ENCODE results near the gene CLN3. TPM values are rescaled to one million over a fixed set of nuclear protein-coding genes. Genes with fewer than 3 reads are reported as not detected.

The CLN3 gene
- total and polyA plus RNA-seq, 9 of the 15 experiments (the other 6 are each of a cell fraction or from before 2014, with no cell fraction given), result 2.5 to 27.1 (median 11.6) TPM

- Histone ChIP-seq H3K9ac (ENCODE audit: insufficient read depth in 1 of 2, low read depth in 2 of 2, low read length in 2 of 2) (no peak overlapping the region; a peak in 1 of 4 replicates), H2AFZ (ENCODE audit: low read depth, low read length) (no peak overlapping the region), H4K20me1 (replicated peaks; ENCODE audit: control insufficient read depth, insufficient read depth, low read length) (no peaks in the 10 kb centered on the region), H3K4me3 (no peak overlapping the region), H3K4me1 (replicated peaks in 1 of 2; ENCODE audit: control insufficient read depth in 2 of 2, insufficient read depth in 2 of 2, low read length in 2 of 2) (peaks cover 0 to 6% of the 10 kb centered on the region in 2 experiments; a peak in 1 of 5 replicates), H3K79me2 (ENCODE audit: control insufficient read depth, insufficient read depth, low read length) (no peaks in the 10 kb centered on the region), H3K27ac (ENCODE audit: extremely low read depth, low read depth, low read length) (no peak overlapping the region), H3K9me3 (replicated peaks; ENCODE audit: control insufficient read depth, insufficient read depth, low read depth, low read length) (no peaks in the 10 kb centered on the region), H3K36me3 (ENCODE audit: control insufficient read depth, insufficient read depth, low read length) (peaks cover 39% of the 10 kb centered on the region; the same call in 1 of the 3 replicates), H3K27me3 (ENCODE audit: control insufficient read depth in 2 of 2, insufficient read depth in 2 of 2, low read length in 2 of 2) (no peaks in the 10 kb centered on the region), H3K4me2 (ENCODE audit: insufficient read depth, low read length) (no peak overlapping the region), H3K9me1 (ENCODE audit: control insufficient read depth, insufficient read depth, low read length) (no peaks in the 10 kb centered on the region)
- POLR2A ChIA-PET, result no interaction called here
- in situ Hi-C loops (cut with MboI), result loop anchor here (10.0 to 25.0 kb wide), 2 partner anchors 167 to 1735 kb away; no protein-coding TSS in a partner anchor
- TF ChIP-seq E4F1 (CRISPR knock-in tag; IDR thresholded peaks at IDR 0.05; ENCODE audit: borderline replicate concordance) (no peak), RNF219 (CRISPR knock-in tag; IDR thresholded peaks at IDR 0.05) (no peak), KAT2B (IDR thresholded peaks at IDR 0.05; ENCODE audit: low read depth, low read length) (no peak), NR4A1 (CRISPR knock-in tag; IDR thresholded peaks at IDR 0.05) (no peak), NR4A1 (tag; IDR thresholded peaks at IDR 0.05) (no peak), SNRNP70 (optimal IDR thresholded peaks at IDR 0.05; ENCODE audit: low read depth, low read length) (no peak), FOXO4 (CRISPR knock-in tag; IDR thresholded peaks at IDR 0.05) (no peak), NONO (IDR thresholded peaks at IDR 0.05; ENCODE audit: low read depth in 2 of 2, low read length in 1 of 2) (no peak)
- FAIRE-seq (no peak), DNase-seq (ENCODE audit: extremely low read depth in 1 of 4, low spot score in 3 of 4) (no peak), ATAC-seq (no peak)
- intact Hi-C loops (cut with micrococcal nuclease), result no loop called here
- 85% methylated on average over 13 of the region's 14 CpGs for WGBS (ENCODE audit: insufficient coverage, low coverage, missing lambda C conversion rate)
- no TSS peak for BruUV-seq (replicated peaks)
- CTCF ChIA-PET (ENCODE audit: low intra/inter-chr PET ratio), result no interaction called here
Measured at GRCh38 chr16:28477311-28477920, 14.5 kb downstream of the CLN3 start.
